HG02571 (cell line): ENCODE data around the gene PABPN1L.
"Not testable (repeated sequence)": the region's sequence is repeated elsewhere in the genome, so short reads cannot be mapped to it uniquely, and the experiment has no call there.

ENCODE experiments used
- ATAC-seq: cut with Tn5 transposase; IDR thresholded peaks from one replicate; pipeline ENCODE4 v1.9.1; 2021; ENCODE audit warnings: mild to moderate bottlenecking, moderate library complexity; ENCODE audit not compliant: unreplicated experiment

The PABPN1L gene

GRCh38 chr16:88901718-88902337 is 35.4 kb upstream of the PABPN1L start:
- no peak for ATAC-seq

GRCh38 chr16:88900662-88901052 is 34.2 kb upstream of the PABPN1L start:
- no peak for ATAC-seq

GRCh38 chr16:88899901-88900661 is 33.6 kb upstream of the PABPN1L start:
- ATAC-seq: no peak

GRCh38 chr16:88897696-88898425 is 31.4 kb upstream of the PABPN1L start:
- no peak for ATAC-seq

- ATAC-seq: no peak
These were observed 30.0 kb upstream of the PABPN1L start for GRCh38 chr16:88896238-88897070.

GRCh38 chr16:88895335-88895734 is 28.9 kb upstream of the PABPN1L start:
- no peak for ATAC-seq

- no peak for ATAC-seq
These were observed 28.3 kb upstream of the PABPN1L start for GRCh38 chr16:88894681-88895300.

- not testable (repeated sequence) for ATAC-seq
These were observed 27.8 kb upstream of the PABPN1L start for GRCh38 chr16:88894266-88894665.

- ATAC-seq: no peak
These were observed 26.9 kb upstream of the PABPN1L start for GRCh38 chr16:88893127-88893968.

GRCh38 chr16:88892065-88892464 is 25.6 kb upstream of the PABPN1L start:
- no peak for ATAC-seq

- no peak for ATAC-seq
These were observed 24.6 kb upstream of the PABPN1L start for GRCh38 chr16:88891083-88891482.

GRCh38 chr16:88889702-88890352 is 23.4 kb upstream of the PABPN1L start:
- not testable (repeated sequence) for ATAC-seq

GRCh38 chr16:88888461-88889387 is 22.3 kb upstream of the PABPN1L start:
- ATAC-seq: no peak

- no peak for ATAC-seq
These were observed 21.6 kb upstream of the PABPN1L start for GRCh38 chr16:88888057-88888456.

- no peak for ATAC-seq
These were observed 20.5 kb upstream of the PABPN1L start for GRCh38 chr16:88886845-88887521.

- ATAC-seq: no peak
These were observed 20.0 kb upstream of the PABPN1L start for GRCh38 chr16:88886420-88886844.

- no peak for ATAC-seq
These were observed 19.3 kb upstream of the PABPN1L start for GRCh38 chr16:88885693-88886280.
